ENCODE results near the gene HSP90AB1. TPM values are rescaled to one million over a fixed set of nuclear protein-coding genes. Genes with fewer than 3 reads are reported as not detected.
A peak's percentile ranks its signal among the peaks of the same experiment; 100 is the strongest.

Gene HSP90AB1
- total RNA-seq, 1 donor from 2014 or later: 463 TPM

DNA sequence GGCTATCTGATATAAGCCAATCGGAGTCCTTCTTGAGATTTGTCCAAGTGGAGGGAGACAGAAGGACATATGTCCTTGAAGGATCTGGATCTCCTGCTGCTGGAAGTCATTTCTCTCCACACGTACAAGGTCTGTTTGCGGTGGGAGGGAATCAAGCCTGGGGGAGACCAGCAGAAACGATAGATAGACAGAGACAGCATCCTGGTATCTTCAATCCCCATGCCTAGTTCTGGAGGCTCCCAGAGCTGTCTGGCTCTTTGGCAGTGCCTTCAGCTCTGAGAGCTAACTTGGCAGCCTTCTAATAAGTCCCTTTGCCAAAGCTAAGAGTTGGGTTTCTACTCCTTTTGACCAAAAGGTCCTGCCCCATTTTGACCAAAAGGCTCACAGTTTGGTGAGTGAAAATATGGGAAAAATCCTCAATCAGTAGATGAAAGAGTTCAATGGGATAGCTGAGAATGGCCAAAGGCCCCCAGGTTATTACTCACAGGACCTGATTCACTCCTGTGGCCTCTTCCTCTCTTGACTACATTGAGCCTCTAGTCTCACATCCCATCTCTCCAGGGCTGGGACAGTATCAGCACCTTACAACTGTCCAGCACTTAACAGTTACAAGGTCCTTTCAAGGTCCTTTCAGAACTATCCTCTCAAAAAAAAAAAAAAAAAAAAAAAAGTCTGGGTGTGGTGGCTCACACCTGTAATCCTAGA lies 45.9 kb downstream of the HSP90AB1 start:
- H3K4me1 ChIP-seq: peaks cover 11% of the 10 kb centered on the region
- TF ChIP-seq, protein P1, sequence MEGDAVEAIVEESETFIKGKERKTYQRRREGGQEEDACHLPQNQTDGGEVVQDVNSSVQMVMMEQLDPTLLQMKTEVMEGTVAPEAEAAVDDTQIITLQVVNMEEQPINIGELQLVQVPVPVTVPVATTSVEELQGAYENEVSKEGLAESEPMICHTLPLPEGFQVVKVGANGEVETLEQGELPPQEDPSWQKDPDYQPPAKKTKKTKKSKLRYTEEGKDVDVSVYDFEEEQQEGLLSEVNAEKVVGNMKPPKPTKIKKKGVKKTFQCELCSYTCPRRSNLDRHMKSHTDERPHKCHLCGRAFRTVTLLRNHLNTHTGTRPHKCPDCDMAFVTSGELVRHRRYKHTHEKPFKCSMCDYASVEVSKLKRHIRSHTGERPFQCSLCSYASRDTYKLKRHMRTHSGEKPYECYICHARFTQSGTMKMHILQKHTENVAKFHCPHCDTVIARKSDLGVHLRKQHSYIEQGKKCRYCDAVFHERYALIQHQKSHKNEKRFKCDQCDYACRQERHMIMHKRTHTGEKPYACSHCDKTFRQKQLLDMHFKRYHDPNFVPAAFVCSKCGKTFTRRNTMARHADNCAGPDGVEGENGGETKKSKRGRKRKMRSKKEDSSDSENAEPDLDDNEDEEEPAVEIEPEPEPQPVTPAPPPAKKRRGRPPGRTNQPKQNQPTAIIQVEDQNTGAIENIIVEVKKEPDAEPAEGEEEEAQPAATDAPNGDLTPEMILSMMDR (IDR thresholded peaks at IDR 0.05): no peak
- no peak for TF ChIP-seq POLR2AphosphoS5 (IDR thresholded peaks at IDR 0.05; ENCODE audit: insufficient read depth in 1 of 2, low read depth in 1 of 2)
- TF ChIP-seq POLR2A (IDR thresholded peaks at IDR 0.05): no peak
- H3K9me3 ChIP-seq: no peaks in the 10 kb centered on the region
- H3K4me3 ChIP-seq: no peak overlapping the region
- H3K27me3 ChIP-seq: no peaks in the 10 kb centered on the region
- H3K27ac ChIP-seq: no peak overlapping the region
- H3K36me3 ChIP-seq: no peaks in the 10 kb centered on the region
- DNase-seq (ENCODE audit: extremely low spot score in 2 of 2): no peak
- intact Hi-C loops (cut with DNase I): no loop called here

DNA sequence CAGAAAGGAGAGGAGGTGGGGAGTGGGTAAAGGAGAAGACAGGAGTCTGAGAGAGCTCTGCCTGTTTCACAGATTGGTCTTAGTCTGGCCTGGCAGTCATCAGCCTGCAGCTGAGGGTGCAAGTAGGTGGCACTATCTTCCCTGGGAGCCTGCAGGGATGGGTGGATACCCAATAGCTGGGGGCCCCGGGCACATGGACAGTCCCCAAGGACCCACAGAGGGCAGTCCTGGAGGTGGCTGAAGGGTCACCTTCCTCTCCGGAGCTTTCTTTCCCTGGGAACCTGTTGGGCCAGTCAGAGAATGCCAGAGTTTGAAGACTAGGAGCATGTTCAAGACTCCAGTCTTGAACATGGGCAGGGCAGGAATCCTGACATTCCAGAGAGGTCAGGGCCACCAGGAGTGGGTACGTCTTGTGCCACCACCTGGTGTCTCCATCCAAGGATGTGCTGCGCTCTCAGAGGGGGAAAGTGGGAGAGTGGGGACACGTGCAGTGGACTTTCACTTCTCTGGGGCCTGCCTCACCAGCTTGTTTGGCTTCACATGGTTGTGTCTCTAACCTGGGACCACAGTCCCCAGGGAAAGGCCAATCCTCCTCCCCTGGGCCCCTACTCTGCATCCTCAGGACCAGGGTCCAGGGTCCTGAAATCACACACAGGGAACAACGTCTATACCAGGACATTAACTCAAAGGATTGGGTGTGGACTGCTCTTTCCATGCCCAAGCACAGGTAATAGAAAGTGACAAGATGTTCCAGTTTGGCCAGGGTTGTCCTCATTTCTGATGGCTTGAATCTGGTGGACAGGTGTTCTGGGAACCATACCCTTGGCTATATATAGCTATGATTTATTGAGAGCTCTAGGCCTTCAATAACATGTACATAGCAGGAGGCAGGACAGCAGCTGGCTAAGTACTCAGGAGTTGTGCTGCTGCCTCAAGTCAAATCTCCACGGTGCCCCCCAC lies 48.2 kb downstream of the HSP90AB1 start:
- intact Hi-C loops (cut with DNase I): no loop called here
- no peak overlapping the region for H3K4me3 ChIP-seq
- peaks cover 17% of the 10 kb centered on the region for H3K4me1 ChIP-seq
- no peak for DNase-seq (ENCODE audit: extremely low spot score in 2 of 2)
- H3K36me3 ChIP-seq: no peaks in the 10 kb centered on the region
- no peak for TF ChIP-seq POLR2A (IDR thresholded peaks at IDR 0.05)
- TF ChIP-seq, protein P1 (IDR thresholded peaks at IDR 0.05): no peak
- no peak for TF ChIP-seq POLR2AphosphoS5 (IDR thresholded peaks at IDR 0.05; ENCODE audit: insufficient read depth in 1 of 2, low read depth in 1 of 2)
- H3K27me3 ChIP-seq: no peaks in the 10 kb centered on the region
- no peak overlapping the region for H3K27ac ChIP-seq
- no peaks in the 10 kb centered on the region for H3K9me3 ChIP-seq

DNA sequence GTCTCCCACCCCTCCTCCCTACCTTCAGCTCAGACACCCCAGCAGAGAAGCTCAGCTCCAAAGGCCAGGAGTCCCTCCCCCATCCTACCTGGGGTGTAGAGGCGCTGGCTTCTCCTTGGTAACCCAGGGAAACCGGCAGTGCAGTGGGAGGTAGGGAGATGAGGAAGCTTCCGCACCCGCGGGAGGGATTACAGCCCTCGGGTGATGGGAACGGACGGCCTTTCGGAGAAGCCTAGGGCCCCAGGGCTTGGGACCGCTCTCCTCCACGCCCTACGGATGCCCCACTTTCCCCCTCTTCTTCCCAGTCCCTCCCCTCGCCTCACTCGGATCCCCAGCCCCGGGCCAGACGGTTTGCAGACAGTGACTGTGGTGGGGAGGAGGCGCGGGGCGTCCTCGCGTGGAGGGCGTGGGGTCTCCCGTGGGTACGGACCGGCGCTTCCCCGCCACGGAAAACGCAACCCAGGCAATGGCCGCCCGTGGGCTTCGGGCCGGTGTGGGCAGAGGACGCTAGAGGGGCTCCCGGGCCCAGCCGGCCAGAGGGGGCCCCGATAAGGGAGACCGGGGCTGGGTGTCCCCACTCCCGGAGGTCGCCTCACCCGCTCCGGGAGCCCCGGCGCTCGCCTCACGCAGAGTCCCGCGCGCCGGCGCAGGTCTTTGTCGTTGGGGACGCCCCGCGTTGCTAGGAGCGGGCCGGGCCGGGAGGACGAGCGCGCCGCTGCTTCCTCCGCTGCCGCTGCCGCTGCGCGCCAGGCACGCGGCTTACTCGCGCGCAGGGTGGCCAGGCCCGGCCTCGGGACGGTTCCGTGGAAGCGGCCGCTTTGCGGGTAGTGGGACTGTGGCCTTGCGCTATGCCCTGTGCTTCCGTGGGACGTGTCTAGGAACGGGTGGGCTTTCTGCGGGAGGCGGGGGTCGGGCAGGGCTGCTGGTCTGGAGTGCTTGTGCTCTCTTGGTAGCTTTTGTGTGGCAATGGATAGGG lies 50.5 kb downstream of the HSP90AB1 start:
- no peaks in the 10 kb centered on the region for H3K27me3 ChIP-seq
- no peak overlapping the region for H3K27ac ChIP-seq
- H3K9me3 ChIP-seq: no peaks in the 10 kb centered on the region
- intact Hi-C loops (cut with DNase I): no loop called here
- H3K4me3 ChIP-seq: peak overlapping the region; percentile 45 to 48
- H3K4me1 ChIP-seq: peaks cover 17% of the 10 kb centered on the region
- TF ChIP-seq POLR2A (IDR thresholded peaks at IDR 0.05) (no peak), POLR2AphosphoS5 (IDR thresholded peaks at IDR 0.05; ENCODE audit: insufficient read depth in 1 of 2, low read depth in 1 of 2) (no peak)
- TF ChIP-seq, protein P1 (IDR thresholded peaks at IDR 0.05): no peak
- peaks cover 0 to 22% of the 10 kb centered on the region in 2 donors for H3K36me3 ChIP-seq
- no peak for DNase-seq (ENCODE audit: extremely low spot score in 2 of 2)

DNA sequence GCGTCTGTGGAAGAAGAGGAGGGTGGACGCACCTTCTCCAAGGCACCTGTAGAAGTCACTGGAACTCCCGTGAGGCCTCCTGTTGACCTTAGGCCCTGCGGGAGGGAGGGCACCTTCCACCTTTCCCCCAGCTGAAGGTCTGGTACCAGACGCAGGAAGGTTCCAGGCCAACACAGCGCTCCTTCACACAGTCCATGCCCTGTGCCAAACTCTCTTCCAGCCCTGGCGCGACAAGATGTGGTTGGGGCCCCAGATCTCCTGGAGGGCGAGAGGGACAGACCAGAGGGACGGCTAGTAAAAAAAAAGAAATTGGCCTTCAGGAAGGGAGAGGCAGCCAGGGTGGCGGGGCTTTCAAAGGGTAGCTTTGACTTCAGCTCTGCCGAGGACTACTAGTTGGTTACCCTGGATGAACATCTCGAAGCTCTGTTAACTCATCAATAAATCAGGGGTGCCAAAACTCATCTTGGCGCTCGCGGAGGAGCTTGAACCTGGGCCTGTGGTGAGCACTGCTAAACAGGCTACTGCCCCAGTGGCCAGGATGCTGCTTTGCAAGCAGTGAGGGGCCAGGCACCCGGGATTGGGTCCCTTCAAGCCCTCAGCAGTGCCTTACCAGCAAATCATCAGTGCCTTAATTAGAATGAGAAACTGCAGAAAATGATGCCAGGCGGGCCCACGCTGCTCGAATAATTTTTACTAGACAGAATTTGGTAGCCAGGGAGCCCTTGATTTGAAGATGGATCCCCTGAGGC lies 51.3 kb downstream of the HSP90AB1 start:
- TF ChIP-seq, protein P1 (IDR thresholded peaks at IDR 0.05): no peak
- TF ChIP-seq POLR2A (IDR thresholded peaks at IDR 0.05) (no peak), POLR2AphosphoS5 (IDR thresholded peaks at IDR 0.05; ENCODE audit: insufficient read depth in 1 of 2, low read depth in 1 of 2) (no peak)
- DNase-seq (ENCODE audit: extremely low spot score in 2 of 2): no peak
- no peak overlapping the region for H3K27ac ChIP-seq
- no peaks in the 10 kb centered on the region for H3K9me3 ChIP-seq
- H3K4me3 ChIP-seq: peak overlapping the region in 1 of 2 donors; percentile 45
- intact Hi-C loops (cut with DNase I): no loop called here
- H3K27me3 ChIP-seq: no peaks in the 10 kb centered on the region
- peaks cover 17% of the 10 kb centered on the region for H3K4me1 ChIP-seq
- peaks cover 0 to 30% of the 10 kb centered on the region in 2 donors for H3K36me3 ChIP-seq
